HepG2 (cell line): ENCODE results near the gene NSL1. TPM values are rescaled to one million over a fixed set of nuclear protein-coding genes. Genes with fewer than 3 reads are reported as not detected.
A peak's percentile ranks its signal among the peaks of the same experiment; 100 is the strongest.

Source experiments
- CCAR2 ChIP-seq: fragments of 200-400 bp; formaldehyde crosslinking; optimal IDR thresholded peaks from 2 replicates; pipeline ENCODE3; 2018; ENCODE audit warnings: low read depth, mild to moderate bottlenecking, low read length, moderate library complexity
- CREBL2 ChIP-seq: sonication (generic); formaldehyde crosslinking; IDR thresholded peaks from 2 replicates; pipeline ENCODE4 v1.8.1; 2023; ENCODE audit warnings: missing genetic modification reagents, mild to moderate bottlenecking, borderline replicate concordance
- ESRRA ChIP-seq: sonication (generic); formaldehyde crosslinking; IDR thresholded peaks from 2 replicates; pipeline ENCODE4 v1.5.1; 2020; ENCODE audit warnings: mild to moderate bottlenecking, low read depth, missing genetic modification reagents
- HHEX ChIP-seq: IDR thresholded peaks from 2 replicates; pipeline ENCODE4 v1.6.1; 2016; ENCODE audit warnings: control low read depth
- HMG20B ChIP-seq: conservative IDR thresholded peaks from 2 replicates; pipeline ENCODE4 v1.6.1; 2016; ENCODE audit warnings: missing genetic modification reagents, missing compliant biosample characterization
- HNRNPUL1 ChIP-seq: fragments of 200-400 bp; formaldehyde crosslinking; IDR thresholded peaks from 2 replicates; pipeline ENCODE4 v1.6.1; 2017; ENCODE audit warnings: low read depth, mild to moderate bottlenecking, low read length, moderate library complexity
- KDM6A ChIP-seq: IDR thresholded peaks from 2 replicates; pipeline ENCODE4 v1.6.1; 2016; ENCODE audit warnings: low read depth
- LRRFIP1 ChIP-seq: sonication (generic); formaldehyde crosslinking; conservative IDR thresholded peaks from 2 replicates; pipeline ENCODE4 v1.4.0; 2020; ENCODE audit warnings: missing genetic modification reagents
- MEIS2 ChIP-seq: sonication (generic); formaldehyde crosslinking; IDR thresholded peaks from 2 replicates; pipeline ENCODE4 v1.9.0; 2021; ENCODE audit warnings: mild to moderate bottlenecking, missing genetic modification reagents
- PHF21A ChIP-seq: sonication (generic); formaldehyde crosslinking; IDR thresholded peaks from 2 replicates; pipeline ENCODE4 v1.5.0; 2020; ENCODE audit warnings: mild to moderate bottlenecking, missing genetic modification reagents
- TGIF2 ChIP-seq: IDR thresholded peaks from 2 replicates; pipeline ENCODE4 v1.6.1; 2016; ENCODE audit warnings: control low read depth, missing compliant biosample characterization
- ZBTB43 ChIP-seq: sonication (generic); formaldehyde crosslinking; conservative IDR thresholded peaks from 2 replicates; pipeline ENCODE4 v1.4.0; 2020; ENCODE audit warnings: missing genetic modification reagents
- ZC3H4 ChIP-seq: sonication (generic); formaldehyde crosslinking; IDR thresholded peaks from 2 replicates; pipeline ENCODE4 v1.4.0; 2020; ENCODE audit warnings: missing genetic modification reagents, borderline replicate concordance
- ZNF121 ChIP-seq: sonication (generic); formaldehyde crosslinking; IDR thresholded peaks from 2 replicates; pipeline ENCODE4 v1.5.0; 2020; ENCODE audit warnings: mild to moderate bottlenecking, missing genetic modification reagents
- ZNF234 ChIP-seq: sonication (generic); formaldehyde crosslinking; conservative IDR thresholded peaks from 2 replicates; pipeline ENCODE4 v1.5.1; 2020; ENCODE audit warnings: mild to moderate bottlenecking, missing genetic modification reagents
- ZNF33A ChIP-seq: sonication (generic); formaldehyde crosslinking; IDR thresholded peaks from 2 replicates; pipeline ENCODE4 v1.5.1; 2020; ENCODE audit warnings: missing genetic modification reagents, mild to moderate bottlenecking, moderate library complexity, borderline replicate concordance
- ZNF543 ChIP-seq: sonication (generic); formaldehyde crosslinking; IDR thresholded peaks from 2 replicates; pipeline ENCODE4 v1.4.0; 2020; ENCODE audit warnings: mild to moderate bottlenecking, missing genetic modification reagents
- ZNF788 ChIP-seq: sonication (generic); formaldehyde crosslinking; IDR thresholded peaks from 2 replicates; pipeline ENCODE4 v1.5.0; 2020; ENCODE audit warnings: mild to moderate bottlenecking, missing genetic modification reagents, borderline replicate concordance
- polyA plus RNA-seq, 8 experiments: library from polyadenylated mRNA; depleted of rRNA in 3 of 8; stranded (reverse) in 7 of 8; unstranded in 1 of 8; fragments of >200 nt; fragmentation: Illumina TruSeq in 4 of 8; extraction: Trizol in 4 of 8; gene quantifications; 2 replicates each; pipeline versions ENCODE4 v1.2.1 to v1.2.3, GENCODE V29; 2011 to 2016; ENCODE audit warnings: low read depth in 4 of 8, missing spikeins in 1 of 8, mixed read lengths in 1 of 8; ENCODE audit not compliant: insufficient read depth in 1 of 8
- total RNA-seq, 5 experiments: library from RNA; depleted of rRNA; stranded (reverse); fragments of >200 nt; fragmentation: Illumina TruSeq; extraction: Trizol; gene quantifications; 2 replicates each; pipeline ENCODE4 v1.2.3, GENCODE V29; 2016; ENCODE audit warnings: low read depth in 1 of 5
- TF ChIP-seq, protein P1 (sequence below): sonication (generic); formaldehyde crosslinking; IDR thresholded peaks from 2 replicates; pipeline ENCODE4 v1.9.0; 2021; ENCODE audit warnings: missing genetic modification reagents, borderline replicate concordance
- TF ChIP-seq, protein P2 (sequence below): sonication (generic); formaldehyde crosslinking; IDR thresholded peaks from 2 replicates; pipeline ENCODE4 v1.4.0; 2020; ENCODE audit warnings: low read depth, mild to moderate bottlenecking, missing genetic modification reagents

Gene NSL1
- total and polyA plus RNA-seq, 2 of the 13 experiments (the other 11 are each of a cell fraction or from before 2014, with no cell fraction given), result 34.5 to 77.4 TPM

GRCh38 chr1:212721388-212722247 is 70.0 kb downstream of the NSL1 start (continued):
- TF ChIP-seq ZNF121 (no peak), ZNF543 (CRISPR knock-in tag) (no peak), TGIF2 (CRISPR knock-in tag) (no peak), CCAR2 (no peak), HHEX (CRISPR knock-in tag) (no peak), ESRRA (peak; percentile 50; the same call in 1 of the 2 replicates), ZC3H4 (CRISPR knock-in tag) (no peak), PHF21A (peak; percentile 69), ZNF234 (no peak), HNRNPUL1 (no peak), KDM6A (CRISPR knock-in tag) (0 out of 2 replicates have a peak, but pooled peaks have one; percentile 33), ZBTB43 (0 out of 2 replicates have a peak, but pooled peaks have one; percentile 45), HMG20B (CRISPR knock-in tag) (0 out of 2 replicates have a peak, but pooled peaks have one; percentile 30), MEIS2 (no peak), LRRFIP1 (CRISPR knock-in tag) (no peak), ZNF33A (CRISPR knock-in tag) (no peak), ZNF788 (CRISPR knock-in tag) (peak; percentile 24; the same call in 1 of the 2 replicates), CREBL2 (CRISPR knock-in tag) (no peak)
- TF ChIP-seq, protein P1, sequence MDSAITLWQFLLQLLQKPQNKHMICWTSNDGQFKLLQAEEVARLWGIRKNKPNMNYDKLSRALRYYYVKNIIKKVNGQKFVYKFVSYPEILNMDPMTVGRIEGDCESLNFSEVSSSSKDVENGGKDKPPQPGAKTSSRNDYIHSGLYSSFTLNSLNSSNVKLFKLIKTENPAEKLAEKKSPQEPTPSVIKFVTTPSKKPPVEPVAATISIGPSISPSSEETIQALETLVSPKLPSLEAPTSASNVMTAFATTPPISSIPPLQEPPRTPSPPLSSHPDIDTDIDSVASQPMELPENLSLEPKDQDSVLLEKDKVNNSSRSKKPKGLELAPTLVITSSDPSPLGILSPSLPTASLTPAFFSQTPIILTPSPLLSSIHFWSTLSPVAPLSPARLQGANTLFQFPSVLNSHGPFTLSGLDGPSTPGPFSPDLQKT (CRISPR knock-in tag), result no peak
- TF ChIP-seq, protein P2, sequence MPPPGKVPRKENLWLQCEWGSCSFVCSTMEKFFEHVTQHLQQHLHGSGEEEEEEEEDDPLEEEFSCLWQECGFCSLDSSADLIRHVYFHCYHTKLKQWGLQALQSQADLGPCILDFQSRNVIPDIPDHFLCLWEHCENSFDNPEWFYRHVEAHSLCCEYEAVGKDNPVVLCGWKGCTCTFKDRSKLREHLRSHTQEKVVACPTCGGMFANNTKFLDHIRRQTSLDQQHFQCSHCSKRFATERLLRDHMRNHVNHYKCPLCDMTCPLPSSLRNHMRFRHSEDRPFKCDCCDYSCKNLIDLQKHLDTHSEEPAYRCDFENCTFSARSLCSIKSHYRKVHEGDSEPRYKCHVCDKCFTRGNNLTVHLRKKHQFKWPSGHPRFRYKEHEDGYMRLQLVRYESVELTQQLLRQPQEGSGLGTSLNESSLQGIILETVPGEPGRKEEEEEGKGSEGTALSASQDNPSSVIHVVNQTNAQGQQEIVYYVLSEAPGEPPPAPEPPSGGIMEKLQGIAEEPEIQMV (CRISPR knock-in tag), result 0 out of 2 replicates have a peak, but pooled peaks have one; percentile 58
